Right ventricle myocardium inferior (tissue), 1 donor: Measurements from ENCODE around the gene ANTXR1. TPM values are rescaled to one million over a fixed set of nuclear protein-coding genes. Genes with fewer than 3 reads are reported as not detected.
"Not testable (repeated sequence)": the region's sequence is repeated elsewhere in the genome, so short reads cannot be mapped to it uniquely, and the experiment has no call there.

Experiments
- ATAC-seq: fragments of 200-7000 bp; cut with Tn5 transposase; one replicate; pipeline ENCODE4 v1.9.1; 2020; ENCODE audit warnings: mild to moderate bottlenecking, moderate library complexity
- DNase-seq: peaks from one replicate; pipeline ENCODE4 v3.0.0; 2021; ENCODE audit errors: missing footprints
- intact Hi-C: fragments of 100-400 bp; cut with DNase I; formaldehyde crosslinking; loops from one replicate; pipeline ENCODE4 v1.11.0; 2022
- total RNA-seq: library from RNA; stranded (reverse); fragmentation: NEBNext Ultra II Directional; extraction: Animal tissue kit (Norgen Biotek cat#: 25700); gene quantifications from one replicate; pipeline ENCODE4 v1.2.1, GENCODE V29; 2021
- donor health status: DM: no; HTN: yes; CAD: no; lungs with severe emphysema.

Gene ANTXR1
- total RNA-seq, 1 donor from 2014 or later = 31.9 TPM

GRCh38 chr2:69224512-69224837, 211.5 kb downstream of the ANTXR1 start:
- ATAC-seq = peak; percentile 47
- intact Hi-C loops = loop anchor here (5.0 kb wide), 1 partner anchor 83 kb away; no protein-coding TSS in a partner anchor
- DNase-seq = no peak

GRCh38 chr2:69225933-69226332, 213.0 kb downstream of the ANTXR1 start:
- no peak for ATAC-seq
- no peak for DNase-seq
- intact Hi-C loops = no loop called here

- no peak for DNase-seq
- intact Hi-C loops = no loop called here
- no peak for ATAC-seq
These were observed 213.9 kb downstream of the ANTXR1 start for GRCh38 chr2:69226903-69227302.

- no peak for ATAC-seq
- DNase-seq = no peak
- intact Hi-C loops = no loop called here
These were observed 214.7 kb downstream of the ANTXR1 start for GRCh38 chr2:69227716-69228115.

GRCh38 chr2:69230946-69231345, 218.0 kb downstream of the ANTXR1 start:
- DNase-seq, intact Hi-C loops: not testable (repeated sequence)

GRCh38 chr2:69231612-69232277, 218.8 kb downstream of the ANTXR1 start:
- intact Hi-C loops = no loop called here
- DNase-seq (no peak), ATAC-seq (no peak)

More at GRCh38 chr2:69230946-69231345, 218.0 kb downstream of the ANTXR1 start:
- ATAC-seq = not testable (repeated sequence)

- DNase-seq, ATAC-seq, intact Hi-C loops: not testable (repeated sequence)
These were observed 222.9 kb downstream of the ANTXR1 start for GRCh38 chr2:69235835-69236234.

- ATAC-seq = no peak
- intact Hi-C loops = no loop called here
These were observed 224.2 kb downstream of the ANTXR1 start for GRCh38 chr2:69237070-69237670.

GRCh38 chr2:69238449-69239031, 225.6 kb downstream of the ANTXR1 start:
- no peak for ATAC-seq
- DNase-seq = no peak
- intact Hi-C loops = no loop called here

More at GRCh38 chr2:69237070-69237670, 224.2 kb downstream of the ANTXR1 start:
- no peak for DNase-seq

GRCh38 chr2:69241093-69241492, 228.1 kb downstream of the ANTXR1 start:
- intact Hi-C loops = no loop called here
- DNase-seq = no peak
- ATAC-seq = peak; percentile 51

- DNase-seq (no peak), ATAC-seq (no peak)
- intact Hi-C loops = no loop called here
These were observed 228.9 kb downstream of the ANTXR1 start for GRCh38 chr2:69241664-69242514.

GRCh38 chr2:69242651-69243051, 229.7 kb downstream of the ANTXR1 start:
- intact Hi-C loops = no loop called here
- no peak for ATAC-seq

GRCh38 chr2:69243652-69244051, 230.7 kb downstream of the ANTXR1 start:
- intact Hi-C loops = no loop called here
- ATAC-seq = no peak
- no peak for DNase-seq

More at GRCh38 chr2:69242651-69243051, 229.7 kb downstream of the ANTXR1 start:
- DNase-seq = no peak

- ATAC-seq = no peak
These were observed 231.9 kb downstream of the ANTXR1 start for GRCh38 chr2:69244882-69245281.

GRCh38 chr2:69247583-69247982, 234.6 kb downstream of the ANTXR1 start:
- intact Hi-C loops = no loop called here
- ATAC-seq = no peak
- no peak for DNase-seq

More at GRCh38 chr2:69244882-69245281, 231.9 kb downstream of the ANTXR1 start:
- intact Hi-C loops = no loop called here
- DNase-seq = no peak

- intact Hi-C loops = no loop called here
- DNase-seq (no peak), ATAC-seq (no peak)
These were observed 235.3 kb downstream of the ANTXR1 start for GRCh38 chr2:69248232-69248631.

GRCh38 chr2:69250981-69251380, 238.0 kb downstream of the ANTXR1 start:
- intact Hi-C loops = no loop called here
- DNase-seq (no peak), ATAC-seq (no peak)

- no peak for DNase-seq
- no peak for ATAC-seq
- intact Hi-C loops = no loop called here
These were observed 239.0 kb downstream of the ANTXR1 start for GRCh38 chr2:69251943-69252342.

- DNase-seq (no peak), ATAC-seq (no peak)
- intact Hi-C loops = no loop called here
These were observed 240.1 kb downstream of the ANTXR1 start for GRCh38 chr2:69253112-69253511.
